Pons (tissue), 1 donor: ENCODE results near the gene PLK1.
"Not testable (repeated sequence)": the region's sequence is repeated elsewhere in the genome, so short reads cannot be mapped to it uniquely, and the experiment has no call there.

ENCODE experiments used
- DNase-seq: peaks from one replicate; pipeline ENCODE4 v3.0.0-alpha.2; 2016; ENCODE audit warnings: low spot score

Gene PLK1

GRCh38 chr16:23678430-23679273 is at the start of gene PLK1:
PLK1 (plus strand) TSS chr16:23678889; CDS start chr16:23678933, 44 bp downstream.
- peak; percentile 33 for DNase-seq

GRCh38 chr16:23629516-23629915 is 49.2 kb upstream of the PLK1 start:
- DNase-seq, result no peak

- DNase-seq, result not testable (repeated sequence)
Measured at GRCh38 chr16:23631874-23632273, 46.8 kb upstream of the PLK1 start.

GRCh38 chr16:23634461-23635036 is 44.1 kb upstream of the PLK1 start:
- DNase-seq, result no peak

GRCh38 chr16:23635958-23636357 is 42.7 kb upstream of the PLK1 start:
- DNase-seq, result no peak

GRCh38 chr16:23640615-23640930 is 38.1 kb upstream of the PLK1 start:
- peak; percentile 5 for DNase-seq

- DNase-seq, result peak; percentile 93
Measured at GRCh38 chr16:23640931-23641765, 37.5 kb upstream of the PLK1 start, which contains the start of the genes DCTN5 and PALB2. DCTN5 (plus strand) TSS chr16:23641466; CDS start chr16:23641543, 77 bp downstream. PALB2 (minus strand) TSS chr16:23641310; CDS start chr16:23641157, 153 bp downstream.

- DNase-seq, result no peak
Measured at GRCh38 chr16:23642246-23642774, 36.4 kb upstream of the PLK1 start.

GRCh38 chr16:23650674-23651416 is 27.8 kb upstream of the PLK1 start:
- DNase-seq, result peak; percentile 13

GRCh38 chr16:23651943-23652468 is 26.7 kb upstream of the PLK1 start:
- no peak for DNase-seq

GRCh38 chr16:23663918-23664317 is 14.8 kb upstream of the PLK1 start:
- DNase-seq, result no peak

GRCh38 chr16:23666571-23667354 is 11.9 kb upstream of the PLK1 start:
- no peak for DNase-seq

- no peak for DNase-seq
Measured at GRCh38 chr16:23667355-23667659, 11.4 kb upstream of the PLK1 start.

- DNase-seq, result no peak
Measured at GRCh38 chr16:23668225-23668624, 10.5 kb upstream of the PLK1 start.

- DNase-seq, result no peak
Measured at GRCh38 chr16:23668873-23669272, 9.8 kb upstream of the PLK1 start.

GRCh38 chr16:23670137-23670776 is 8.4 kb upstream of the PLK1 start:
- DNase-seq, result no peak

- no peak for DNase-seq
Measured at GRCh38 chr16:23673971-23674614, 4.6 kb upstream of the PLK1 start.

GRCh38 chr16:23676924-23677480 is 1.7 kb upstream of the PLK1 start:
- no peak for DNase-seq

- DNase-seq, result no peak
Measured at GRCh38 chr16:23679274-23679985, 741 bp downstream of the PLK1 start.
